Spleen (tissue), 11 donors: ENCODE data around the gene RPS3A. TPM values are rescaled to one million over a fixed set of nuclear protein-coding genes. Genes with fewer than 3 reads are reported as not detected.

Experiments
- DNase-seq: peaks from one replicate; pipeline ENCODE4 v3.0.0-alpha.2; 2020
- H3K27ac ChIP-seq, 8 donors: fragments of 200-600 bp; sonication (generic) in 7 of 8; 1 replicate in 4 of 8; 2 replicates in 4 of 8; pipeline versions ENCODE4 v1.5.0 to v1.8.0; 2016 to 2021; ENCODE audit warnings: inconsistent platforms in 4 of 8, mild to moderate bottlenecking in 4 of 8, moderate library complexity in 1 of 8
- H3K27me3 ChIP-seq, 7 donors: fragments of 200-600 bp; sonication (generic) in 6 of 7; replicated peaks in 1 of 7; 1 replicate in 4 of 7; 2 replicates in 3 of 7; pipeline versions ENCODE4 v1.5.0 to v1.8.0; 2016 to 2021; ENCODE audit warnings: inconsistent platforms in 3 of 7, mild to moderate bottlenecking in 1 of 7
- H3K36me3 ChIP-seq, 6 donors: fragments of 200-600 bp; sonication (generic) in 5 of 6; 1 replicate in 4 of 6; 2 replicates in 2 of 6; pipeline versions ENCODE4 v1.5.0 to v1.8.0; 2016 to 2021; ENCODE audit warnings: inconsistent platforms in 2 of 6
- H3K4me1 ChIP-seq, 6 donors: fragments of 200-600 bp; sonication (generic) in 5 of 6; 1 replicate in 3 of 6; 2 replicates in 3 of 6; pipeline versions ENCODE4 v1.5.0 to v1.8.0; 2016 to 2021; ENCODE audit warnings: inconsistent platforms in 3 of 6
- H3K4me3 ChIP-seq, 8 donors: fragments of 200-600 bp; sonication (generic) in 7 of 8; 1 replicate in 4 of 8; 2 replicates in 4 of 8; pipeline versions ENCODE4 v1.5.0 to v1.8.0; 2016 to 2021; ENCODE audit warnings: inconsistent platforms in 4 of 8, mild to moderate bottlenecking in 4 of 8, moderate library complexity in 2 of 8
- H3K9me3 ChIP-seq, 8 donors: fragments of 200-600 bp; sonication (generic) in 7 of 8; 1 replicate in 4 of 8; 2 replicates in 4 of 8; pipeline versions ENCODE4 v1.5.0 to v1.8.0; 2016 to 2021; ENCODE audit warnings: inconsistent platforms in 4 of 8
- POLR2A ChIP-seq, 3 donors: fragments of 450-650 bp; IDR thresholded peaks; one replicate each; pipeline ENCODE4 v1.5.1; 2017; ENCODE audit warnings: antibody characterized with exemption in 3 of 3, mild to moderate bottlenecking in 1 of 3
- POLR2AphosphoS5 ChIP-seq, 3 donors: sonication (generic); formaldehyde crosslinking; IDR thresholded peaks; one replicate each; pipeline ENCODE4 v1.5.1; 2017; ENCODE audit warnings: antibody characterized with exemption in 3 of 3
- WGBS, 5 donors: extraction: QIAGEN DNeasy Blood & Tissue Kit in 3 of 5; methylation state at CpG; one replicate each; pipeline versions ENCODE4 v1.1.5 to v1.1.7; 2013 to 2018; 5-methylcytosine and 5-hydroxymethylcytosine counted together
- intact Hi-C: fragments of 100-400 bp; cut with DNase I; formaldehyde crosslinking; loops from one replicate; pipeline ENCODE4 v1.15.0; 2023; ENCODE audit warnings: low total_unique reads
- polyA plus RNA-seq, 3 donors: library from polyadenylated mRNA; stranded (reverse); fragments of 200-250 nt; gene quantifications; one replicate each; pipeline ENCODE4 v1.2.1, GENCODE V29; 2013
- total RNA-seq, 7 donors: library from RNA; depleted of rRNA in 3 of 7; stranded (reverse); fragments of >200 nt in 3 of 7; fragmentation: NEBNext Ultra II Directional in 4 of 7; extraction: Animal tissue kit (Norgen Biotek cat#: 25700) in 4 of 7; gene quantifications; one replicate each; pipeline versions ENCODE4 v1.1.0 to v1.2.1, GENCODE V29; 2016 to 2021
- TF ChIP-seq, protein P1 (sequence below), 11 experiments: fragments of 200-600 bp in 7 of 11; fragments of 450-650 bp in 4 of 11; sonication (generic) in 4 of 11; IDR thresholded peaks in 8 of 11; conservative IDR thresholded peaks in 3 of 11; 1 replicate in 7 of 11; 2 replicates in 4 of 11; pipeline versions ENCODE4 v1.4.0 to v1.8.0; 2016 to 2021; ENCODE audit warnings: antibody characterized with exemption in 11 of 11, inconsistent platforms in 4 of 11, mild to moderate bottlenecking in 1 of 11
- donor health status: healthy with polysubstance abuse.
- donor health status: DM: no; HTN: no; CAD: no; lungs with moderate emphysema.
- donor health status: DM: no; HTN: no; CAD: no.
- donor health status: Bipolar disorder and iron deficiency.
- donor health status: healthy.
- donor health status: DM: no; HTN: no; CAD: no.
- donor health status: DM: yes; HTN: yes; CAD: no.

Gene RPS3A
- total and polyA plus RNA-seq, 10 donors, result 1,748 to 7,791 (median 3,753) TPM

DNA sequence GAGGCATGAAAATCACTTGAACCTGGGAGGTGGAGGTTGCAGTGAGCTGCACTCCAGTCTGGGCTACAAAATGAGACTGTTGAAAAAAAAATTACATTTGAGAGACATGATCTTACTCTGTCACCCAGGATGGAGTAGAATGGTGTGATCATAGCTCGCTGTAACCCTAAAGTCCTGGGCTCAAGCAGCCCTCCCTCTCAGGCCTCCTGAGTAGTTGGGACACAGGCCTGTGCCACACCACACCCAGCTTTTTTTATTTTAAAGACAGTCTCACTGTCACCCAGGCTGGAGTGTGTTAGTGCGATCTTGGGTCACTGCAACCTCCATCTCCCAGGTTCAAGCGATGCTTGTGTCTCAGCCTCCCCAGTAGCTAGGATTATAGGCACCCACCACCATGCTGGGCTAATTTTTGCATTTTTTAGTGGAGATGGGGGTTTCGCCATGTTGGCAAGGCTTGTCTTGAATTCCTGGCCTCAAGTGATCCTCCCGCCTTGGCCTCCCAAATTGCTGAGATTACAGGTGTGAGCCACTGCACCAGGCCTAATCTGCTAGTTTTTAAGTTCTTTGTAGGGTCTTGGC is 6.1 kb downstream of the RPS3A start:
- peaks cover 15 to 34% (median 26%) of the 10 kb centered on the region in 6 donors for H3K4me1 ChIP-seq
- no peak overlapping the region for H3K27ac ChIP-seq
- H3K9me3 ChIP-seq, result no peaks in the 10 kb centered on the region
- 93 to 99% (median 98%) methylated on average over 3 to 5 of the region's 5 CpGs for whole genome bisulfite sequencing, 5 donors
- no peak overlapping the region for H3K4me3 ChIP-seq
- H3K36me3 ChIP-seq, result peaks cover 4 to 100% (median 72%) of the 10 kb centered on the region in 6 donors
- no peak for DNase-seq
- TF ChIP-seq POLR2A (IDR thresholded peaks at IDR 0.05), result no peak
- peak in 1 of 3 donors; percentile 22 for TF ChIP-seq POLR2AphosphoS5 (IDR thresholded peaks at IDR 0.05)
- TF ChIP-seq, protein P1, sequence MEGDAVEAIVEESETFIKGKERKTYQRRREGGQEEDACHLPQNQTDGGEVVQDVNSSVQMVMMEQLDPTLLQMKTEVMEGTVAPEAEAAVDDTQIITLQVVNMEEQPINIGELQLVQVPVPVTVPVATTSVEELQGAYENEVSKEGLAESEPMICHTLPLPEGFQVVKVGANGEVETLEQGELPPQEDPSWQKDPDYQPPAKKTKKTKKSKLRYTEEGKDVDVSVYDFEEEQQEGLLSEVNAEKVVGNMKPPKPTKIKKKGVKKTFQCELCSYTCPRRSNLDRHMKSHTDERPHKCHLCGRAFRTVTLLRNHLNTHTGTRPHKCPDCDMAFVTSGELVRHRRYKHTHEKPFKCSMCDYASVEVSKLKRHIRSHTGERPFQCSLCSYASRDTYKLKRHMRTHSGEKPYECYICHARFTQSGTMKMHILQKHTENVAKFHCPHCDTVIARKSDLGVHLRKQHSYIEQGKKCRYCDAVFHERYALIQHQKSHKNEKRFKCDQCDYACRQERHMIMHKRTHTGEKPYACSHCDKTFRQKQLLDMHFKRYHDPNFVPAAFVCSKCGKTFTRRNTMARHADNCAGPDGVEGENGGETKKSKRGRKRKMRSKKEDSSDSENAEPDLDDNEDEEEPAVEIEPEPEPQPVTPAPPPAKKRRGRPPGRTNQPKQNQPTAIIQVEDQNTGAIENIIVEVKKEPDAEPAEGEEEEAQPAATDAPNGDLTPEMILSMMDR (IDR thresholded peaks at IDR 0.05 in 8 of 11, conservative IDR thresholded peaks at IDR 0.05 in 3 of 11), result no peak
- H3K27me3 ChIP-seq, result no peaks in the 10 kb centered on the region
- intact Hi-C loops, result no loop called here

DNA sequence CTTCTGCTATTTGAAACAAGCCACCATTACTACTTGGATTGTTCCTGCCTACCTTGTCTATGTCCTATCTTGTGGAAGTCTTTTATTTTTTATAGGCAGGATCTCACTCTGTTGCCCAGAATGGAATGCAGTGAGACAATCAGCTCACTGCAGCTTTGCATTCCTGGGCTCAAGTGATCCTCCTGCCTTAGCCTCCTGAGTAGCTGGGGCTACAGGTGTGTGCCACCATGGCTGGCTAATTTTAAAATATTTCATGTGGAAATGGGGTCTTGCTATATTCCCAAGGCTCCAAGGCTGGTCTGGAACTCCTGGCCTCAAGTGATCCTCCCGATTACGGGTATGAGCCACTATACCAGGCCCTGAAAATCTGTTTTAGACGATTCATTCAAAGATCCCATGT is 7.6 kb downstream of the RPS3A start:
- Histone ChIP-seq H3K4me3 (no peak overlapping the region), H3K27ac (no peak overlapping the region), H3K27me3 (no peaks in the 10 kb centered on the region), H3K4me1 (peaks cover under 1 to 19% (median 11%) of the 10 kb centered on the region in 6 donors), H3K36me3 (peaks cover 4 to 98% (median 62%) of the 10 kb centered on the region in 6 donors), H3K9me3 (no peaks in the 10 kb centered on the region)
- peak in 1 of 3 donors; percentile 3 for TF ChIP-seq POLR2AphosphoS5 (IDR thresholded peaks at IDR 0.05)
- TF ChIP-seq, protein P1 (IDR thresholded peaks at IDR 0.05 in 8 of 11, conservative IDR thresholded peaks at IDR 0.05 in 3 of 11), result no peak
- TF ChIP-seq POLR2A (IDR thresholded peaks at IDR 0.05), result no peak
- WGBS, 5 donors, result 96 to 99% (median 97%) methylated on average over 3 of the region's 3 CpGs
- DNase-seq, result no peak
- intact Hi-C loops, result no loop called here

DNA sequence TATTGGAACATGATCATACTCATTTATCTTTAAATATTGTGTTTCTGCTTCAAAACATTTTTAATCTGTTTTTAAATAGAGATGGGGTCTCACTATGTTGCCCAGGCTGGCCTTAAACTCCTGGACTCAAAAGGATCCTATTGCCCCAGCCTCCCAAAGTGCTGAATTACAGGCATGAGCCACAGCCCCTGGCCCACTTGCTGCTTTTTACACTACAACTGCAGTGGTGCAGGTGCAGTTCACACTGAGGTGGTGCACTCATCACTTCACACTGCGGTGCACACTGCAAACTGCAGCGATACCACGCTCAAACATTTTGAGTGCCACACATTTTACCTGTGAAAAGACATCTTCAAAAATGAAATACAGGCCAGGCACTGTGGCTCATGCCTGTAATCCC is 10.8 kb downstream of the RPS3A start:
- H3K4me3 ChIP-seq, result no peak overlapping the region
- intact Hi-C loops, result no loop called here
- no peak for DNase-seq
- H3K27me3 ChIP-seq, result no peaks in the 10 kb centered on the region
- TF ChIP-seq POLR2A (IDR thresholded peaks at IDR 0.05), result no peak
- peak in 2 of 3 donors; percentile 14 to 28 for TF ChIP-seq POLR2AphosphoS5 (IDR thresholded peaks at IDR 0.05)
- TF ChIP-seq, protein P1 (IDR thresholded peaks at IDR 0.05 in 8 of 11, conservative IDR thresholded peaks at IDR 0.05 in 3 of 11), result no peak
- no peaks in the 10 kb centered on the region for H3K4me1 ChIP-seq
- H3K9me3 ChIP-seq, result no peaks in the 10 kb centered on the region
- H3K36me3 ChIP-seq, result peaks cover 0 to 83% (median 30%) of the 10 kb centered on the region in 6 donors
- 96 to 99% (median 97%) methylated on average over 3 of the region's 3 CpGs for WGBS, 5 donors
- no peak overlapping the region for H3K27ac ChIP-seq

DNA sequence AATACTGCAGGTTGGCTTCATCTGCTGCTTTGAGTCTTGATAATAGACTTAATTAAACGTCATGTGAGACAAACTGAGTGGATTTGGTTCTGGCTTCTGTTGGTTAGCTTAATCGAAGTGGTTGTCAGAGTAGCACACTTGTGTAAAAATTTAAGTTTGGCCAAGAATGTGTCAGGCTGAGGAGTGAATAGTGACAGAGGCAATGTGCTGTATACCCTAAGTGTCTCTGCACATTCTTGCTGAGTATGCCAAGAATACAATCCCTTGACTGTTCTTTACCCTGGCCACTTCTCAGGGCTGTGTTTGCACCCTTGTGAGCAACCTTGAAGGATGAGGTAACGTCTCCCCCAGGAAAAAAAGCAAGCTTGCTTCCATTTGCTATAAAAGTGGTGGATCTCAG is 14.9 kb downstream of the RPS3A start:
- H3K4me1 ChIP-seq, result peaks cover 0 to 9% (median 4%) of the 10 kb centered on the region in 6 donors
- TF ChIP-seq POLR2AphosphoS5 (IDR thresholded peaks at IDR 0.05), result no peak
- TF ChIP-seq POLR2A (IDR thresholded peaks at IDR 0.05), result no peak
- TF ChIP-seq, protein P1 (IDR thresholded peaks at IDR 0.05 in 8 of 11, conservative IDR thresholded peaks at IDR 0.05 in 3 of 11), result no peak
- no peak overlapping the region for H3K4me3 ChIP-seq
- DNase-seq, result no peak
- no peaks in the 10 kb centered on the region for H3K27me3 ChIP-seq
- 71 to 89% (median 81%) methylated on average over 3 of the region's 3 CpGs for WGBS, 5 donors
- peaks cover 0 to 42% (median 5%) of the 10 kb centered on the region in 6 donors for H3K36me3 ChIP-seq
- no peak overlapping the region for H3K27ac ChIP-seq
- intact Hi-C loops, result no loop called here
- no peaks in the 10 kb centered on the region for H3K9me3 ChIP-seq
